Suppressor macrophage treated with lipopolysaccharide for 4 hours (primary cell): ENCODE measurements around the gene BACH2.
A peak's percentile ranks its signal among the peaks of the same experiment; 100 is the strongest.
"Not testable (repeated sequence)": the region's sequence is repeated elsewhere in the genome, so short reads cannot be mapped to it uniquely, and the experiment has no call there.

Experiments used
- DNase-seq: peaks from one replicate; pipeline ENCODE4 v3.0.0-alpha.2; 2020

The BACH2 gene

GRCh38 chr6:90059178-90059577, 237.5 kb downstream of the BACH2 start:
- not testable (repeated sequence) for DNase-seq

DNA sequence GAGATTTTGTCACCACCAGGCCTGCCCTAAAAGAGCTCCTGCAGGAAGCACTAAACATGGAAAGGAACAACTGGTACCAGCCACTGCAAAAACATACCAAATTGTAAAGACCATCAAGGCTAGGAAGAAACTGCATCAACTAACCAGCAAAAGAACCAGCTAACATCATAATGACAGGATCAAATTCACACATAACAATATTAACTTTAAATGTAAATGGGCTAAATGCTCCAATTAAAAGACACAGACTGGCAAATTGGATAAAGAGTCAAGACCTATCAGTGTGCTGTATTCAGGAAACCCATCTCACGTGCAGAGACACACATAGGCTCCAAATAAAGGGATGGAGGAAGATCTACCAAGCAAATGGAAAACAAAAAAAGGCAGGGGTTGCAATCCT, 240.7 kb downstream of the BACH2 start:
- DNase-seq = not testable (repeated sequence)

- not testable (repeated sequence) for DNase-seq
These were observed 242.4 kb downstream of the BACH2 start for GRCh38 chr6:90054193-90054592.

GRCh38 chr6:90053614-90054013, 243.0 kb downstream of the BACH2 start:
- no peak for DNase-seq

GRCh38 chr6:90049295-90049694, 247.3 kb downstream of the BACH2 start:
- DNase-seq = no peak

DNA sequence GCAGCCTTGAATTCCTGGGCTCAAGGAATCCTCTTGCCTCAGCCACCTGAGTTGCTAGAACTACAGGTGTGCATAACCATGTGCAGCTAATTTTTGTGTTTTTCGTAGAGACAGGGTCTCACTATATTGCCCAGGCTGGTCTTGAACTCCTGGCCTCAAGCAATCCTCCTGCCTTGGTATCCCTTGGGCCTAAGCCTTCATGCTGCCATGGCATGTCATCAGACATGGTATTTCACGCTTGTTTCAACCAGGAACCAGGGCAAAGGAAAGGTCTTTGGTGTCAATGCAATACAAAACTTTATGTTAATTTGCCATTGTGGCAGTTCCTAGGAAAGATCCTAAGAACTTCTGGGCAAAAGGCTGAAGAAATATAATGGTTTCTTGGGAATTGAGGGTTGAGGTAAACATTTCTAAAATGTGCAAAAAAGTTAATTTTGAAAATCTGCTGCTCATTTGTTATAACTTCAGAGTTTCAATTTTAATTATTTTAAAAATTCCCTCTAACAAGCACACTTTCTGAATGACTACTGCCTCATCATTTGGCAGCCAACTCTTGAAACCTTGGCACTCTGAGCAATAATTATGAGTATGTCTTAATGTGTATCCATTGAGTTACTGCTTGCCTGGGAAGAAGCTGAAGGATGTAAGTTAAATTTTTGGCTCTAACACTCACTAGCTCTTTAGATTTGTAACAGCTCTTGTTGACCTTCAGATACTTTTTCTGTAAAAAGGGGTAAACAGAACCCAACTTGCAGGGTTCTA, 248.3 kb downstream of the BACH2 start:
- no peak for DNase-seq

GRCh38 chr6:90045535-90045934, 251.1 kb downstream of the BACH2 start:
- DNase-seq = no peak

GRCh38 chr6:90044833-90045381, 251.7 kb downstream of the BACH2 start:
- peak; percentile 24 for DNase-seq

- no peak for DNase-seq
These were observed 252.3 kb downstream of the BACH2 start for GRCh38 chr6:90044182-90044832.

- no peak for DNase-seq
These were observed 255.7 kb downstream of the BACH2 start for GRCh38 chr6:90040931-90041330.

- DNase-seq = no peak
These were observed 256.7 kb downstream of the BACH2 start for GRCh38 chr6:90039911-90040310.

- no peak for DNase-seq
These were observed 257.5 kb downstream of the BACH2 start for GRCh38 chr6:90038961-90039653.

DNA sequence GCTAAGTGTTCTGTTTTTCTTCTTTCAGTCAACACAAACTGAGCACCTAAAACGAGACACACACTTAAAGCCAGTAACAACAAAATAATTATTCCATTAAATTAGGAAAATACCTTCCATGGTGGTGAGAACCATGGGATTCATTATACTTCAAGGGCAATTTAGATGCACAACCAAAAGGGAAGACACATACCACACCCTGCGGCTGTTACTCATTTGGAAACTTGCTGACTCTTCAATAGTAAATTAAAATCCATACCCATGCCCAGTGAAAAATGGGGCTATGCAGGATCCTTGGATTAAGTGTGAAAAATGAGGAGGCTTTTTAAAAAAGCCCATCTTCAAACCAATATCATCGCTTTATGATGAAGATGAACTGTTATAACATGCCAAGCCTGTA, 259.7 kb downstream of the BACH2 start:
- no peak for DNase-seq

DNA sequence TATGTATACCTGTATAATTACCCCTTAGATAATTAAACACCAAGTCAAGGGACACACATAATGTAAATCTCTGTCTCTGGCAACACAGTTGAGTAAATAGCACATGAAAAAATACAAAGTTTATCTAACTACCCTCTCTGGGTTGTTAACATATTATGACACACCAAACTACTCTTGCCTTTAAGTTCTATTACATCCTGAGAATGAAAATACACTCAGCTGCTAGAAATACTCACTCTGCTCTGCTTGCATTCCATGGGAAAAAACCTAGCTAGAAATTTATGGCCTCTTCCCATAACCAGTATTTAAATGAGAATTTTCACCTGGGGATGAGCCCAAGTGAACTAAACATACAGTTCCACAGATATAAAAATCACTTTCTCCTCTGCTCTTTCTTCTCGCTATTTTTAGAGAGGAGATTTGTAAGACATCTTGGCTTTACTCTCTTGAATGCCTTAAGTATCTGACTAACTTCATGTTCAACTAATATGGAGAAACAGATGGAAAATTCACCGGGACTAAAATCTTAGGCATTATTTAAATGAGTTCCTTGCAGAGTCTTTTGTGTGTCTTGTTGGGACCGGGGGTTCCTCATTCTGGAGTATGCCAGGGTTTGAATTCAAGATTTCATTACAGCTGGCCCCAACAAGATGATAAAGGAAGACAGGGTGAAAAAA, 261.5 kb downstream of the BACH2 start:
- no peak for DNase-seq

- no peak for DNase-seq
These were observed 262.8 kb downstream of the BACH2 start for GRCh38 chr6:90033746-90034271.

- not testable (repeated sequence) for DNase-seq
These were observed 264.0 kb downstream of the BACH2 start for GRCh38 chr6:90032489-90033212.

DNA sequence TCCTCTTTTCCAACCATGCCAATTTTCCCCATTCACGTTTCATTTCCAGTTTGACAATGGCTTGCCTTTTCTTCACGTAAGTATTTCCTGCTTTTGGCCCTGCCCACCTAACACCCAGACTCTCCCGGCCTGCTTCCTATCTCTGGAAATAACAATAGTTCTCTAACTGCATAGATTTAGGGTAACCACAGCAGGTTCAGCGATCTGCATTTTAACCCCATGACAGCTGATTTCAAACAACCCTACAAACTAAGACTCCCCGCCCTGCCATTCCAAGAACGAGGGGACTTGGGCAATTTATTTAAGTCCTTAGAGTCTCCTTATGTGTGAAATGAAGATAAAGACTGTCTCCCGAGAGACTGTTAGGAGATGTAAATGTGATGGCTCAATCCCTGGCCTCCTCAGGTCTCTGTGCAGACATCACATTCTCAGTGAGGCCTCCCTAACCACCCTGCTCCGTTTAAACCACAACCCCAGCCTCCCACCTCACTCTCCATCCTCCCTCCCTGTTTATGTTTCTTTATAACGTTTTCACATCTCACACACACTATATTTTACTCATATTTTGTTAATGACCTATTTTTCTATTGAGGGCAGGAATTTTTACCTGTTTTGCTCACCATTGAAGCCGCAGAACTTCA, 267.5 kb downstream of the BACH2 start:
- no peak for DNase-seq

DNA sequence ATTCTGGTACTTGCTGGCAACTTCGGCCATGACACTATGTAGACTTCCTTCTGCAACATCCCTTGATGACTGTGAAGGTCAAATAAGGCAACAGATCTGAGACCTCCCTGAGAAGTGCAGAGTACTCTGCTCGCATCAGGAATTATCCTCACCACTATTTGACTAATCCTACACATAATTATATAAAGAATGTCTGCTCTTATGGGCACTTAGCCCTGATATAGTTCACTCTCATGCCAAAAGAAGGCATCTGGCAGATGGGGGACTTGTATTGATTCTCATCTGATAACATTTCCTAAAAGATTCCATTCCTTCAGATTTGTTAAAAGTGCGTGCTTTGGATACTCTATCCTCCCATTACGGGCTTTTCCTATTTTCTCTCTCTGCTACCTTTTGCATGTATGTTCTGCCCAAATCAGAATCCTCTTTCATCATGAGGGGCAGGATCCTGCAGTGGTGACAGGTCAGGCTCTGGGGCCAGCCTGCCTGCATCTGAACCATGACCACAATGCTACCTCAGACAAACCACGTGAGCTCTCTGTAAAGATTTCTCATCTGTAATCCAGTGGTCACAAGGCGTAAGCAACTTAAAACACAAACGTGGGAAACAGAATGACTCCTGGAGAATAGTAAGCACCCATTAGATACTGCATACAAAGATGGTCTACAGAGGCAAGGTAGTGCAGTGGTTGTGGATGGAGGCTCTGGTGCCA, 268.4 kb downstream of the BACH2 start:
- DNase-seq = no peak

- DNase-seq = no peak
These were observed 270.4 kb downstream of the BACH2 start for GRCh38 chr6:90026216-90026615.

DNA sequence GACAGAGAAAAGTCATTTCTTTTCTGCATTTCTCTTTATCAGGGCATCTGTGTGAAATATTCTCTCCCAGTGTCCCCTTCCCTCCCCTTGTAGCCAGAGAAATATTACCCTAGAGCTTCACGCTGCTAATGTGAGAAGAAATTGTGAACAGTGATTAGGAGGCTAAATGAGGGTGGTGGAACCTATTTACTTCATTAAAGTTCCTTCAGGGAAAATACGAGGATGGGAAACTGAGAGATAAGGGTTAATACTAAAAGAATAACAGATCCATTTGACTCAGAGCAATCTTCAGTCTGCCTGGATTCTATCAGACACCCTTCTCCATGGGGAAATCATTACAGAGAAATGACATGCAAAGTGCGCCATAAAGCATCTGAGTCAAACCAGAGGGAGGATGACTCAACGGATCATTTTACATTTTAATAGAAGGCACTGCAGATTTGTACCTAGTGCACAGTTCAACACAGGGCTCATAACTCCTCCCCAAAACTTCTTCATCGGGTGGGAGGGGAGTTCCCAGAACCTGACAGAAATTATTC, 271.1 kb downstream of the BACH2 start:
- peak; percentile 50 for DNase-seq

DNA sequence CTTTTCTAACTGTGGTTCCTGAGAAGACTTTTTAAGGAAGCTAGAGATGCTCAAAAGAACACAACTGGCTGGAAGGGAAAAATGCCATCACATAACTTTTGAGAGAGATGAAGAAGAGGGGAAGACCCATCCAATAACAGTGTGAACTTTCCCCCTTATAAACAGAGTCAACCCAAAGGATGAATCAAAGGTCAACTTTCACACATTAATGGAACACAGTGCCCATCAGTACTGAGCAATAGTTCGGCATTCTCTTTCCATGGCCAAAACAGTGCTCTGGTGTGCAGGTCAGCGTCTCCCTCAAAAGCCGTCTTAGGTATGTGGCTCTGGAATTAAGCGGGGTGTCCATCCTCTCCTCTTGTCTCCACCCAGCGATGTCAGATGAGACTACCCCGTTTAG, 272.0 kb downstream of the BACH2 start:
- no peak for DNase-seq
